GM18517 (cell line): ENCODE results near the gene KRTAP19-8.

Experiments used
- ATAC-seq: cut with Tn5 transposase; IDR thresholded peaks from one replicate; pipeline ENCODE4 v1.9.1; 2021; ENCODE audit warnings: mild to moderate bottlenecking, moderate library complexity; ENCODE audit not compliant: unreplicated experiment

The KRTAP19-8 gene, protein sequence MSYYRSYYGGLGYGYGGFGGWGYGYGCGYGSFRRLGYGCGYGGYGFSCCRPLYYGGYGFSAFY

DNA sequence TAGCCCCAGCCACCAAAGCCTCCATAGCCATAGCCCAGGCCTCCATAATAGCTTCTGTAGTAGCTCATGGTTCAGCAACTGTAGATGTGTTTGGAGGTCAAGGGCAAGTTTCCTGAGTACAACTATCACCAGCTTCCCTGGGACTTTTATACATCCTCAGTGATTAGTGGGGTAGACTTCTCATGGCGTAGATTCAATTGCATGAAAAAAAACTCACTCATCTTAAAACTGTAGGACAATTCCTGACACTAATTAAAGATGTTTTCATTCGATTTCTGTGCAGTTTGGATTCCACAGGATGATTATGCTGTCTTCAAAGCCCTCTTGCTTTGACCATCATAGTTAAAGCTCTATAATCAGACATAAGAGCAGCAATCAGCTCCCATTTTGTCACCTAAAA, at the start of gene KRTAP19-8:
TSS of gene KRTAP19-8 (minus strand) at position 101 of the 400 bp plus-strand sequence. CDS start at position 68, 33 bp downstream.
- no peak for ATAC-seq

DNA sequence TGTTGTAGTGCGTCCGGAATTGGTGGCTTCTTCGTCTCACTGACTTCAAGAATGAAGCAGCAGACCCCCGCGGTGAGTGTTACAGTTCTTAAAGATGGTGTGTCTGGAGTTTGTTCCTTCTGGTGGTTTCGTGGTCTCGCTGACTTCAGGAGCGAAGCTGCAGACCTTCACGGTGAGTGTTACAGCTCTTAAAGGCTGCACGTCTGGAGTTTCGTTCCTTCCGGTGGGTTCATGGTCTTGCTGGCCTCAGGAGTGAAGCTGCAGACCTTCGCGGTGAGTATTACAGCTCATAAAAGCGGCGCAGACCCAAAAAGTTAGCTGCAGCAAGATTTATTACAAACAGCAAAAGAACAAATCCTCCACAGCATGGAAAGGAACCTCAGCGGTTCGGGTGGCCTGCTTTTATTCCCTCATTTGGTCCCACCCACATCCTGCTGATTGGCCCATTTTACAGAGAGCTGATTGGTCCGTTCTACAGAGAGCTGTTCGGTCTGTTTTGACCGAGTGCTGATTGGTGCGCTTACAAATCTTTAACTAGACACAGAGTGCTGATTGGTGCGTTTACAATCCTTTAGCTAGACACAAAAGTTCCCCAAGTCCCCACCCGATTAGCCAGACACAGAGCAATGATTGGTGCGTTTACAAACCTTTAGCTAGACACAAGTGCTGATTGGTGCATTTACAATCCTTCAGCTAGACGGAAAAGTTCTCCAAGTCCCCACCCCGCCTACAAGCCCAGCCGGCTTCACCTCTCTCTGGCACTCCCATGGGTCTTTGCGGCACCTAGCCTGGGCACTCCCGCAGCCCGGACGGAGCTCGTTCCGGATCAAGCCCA, 49.6 kb upstream of the KRTAP19-8 start:
- ATAC-seq = no peak

- no peak for ATAC-seq
These were observed 46.4 kb upstream of the KRTAP19-8 start for GRCh38 chr21:31084689-31085088.

GRCh38 chr21:31078796-31079195, 40.5 kb upstream of the KRTAP19-8 start:
- ATAC-seq = peak; percentile 91

GRCh38 chr21:31078216-31078615, 39.9 kb upstream of the KRTAP19-8 start:
- ATAC-seq = peak; percentile 37

GRCh38 chr21:31075848-31076247, 37.6 kb upstream of the KRTAP19-8 start:
- ATAC-seq = no peak

DNA sequence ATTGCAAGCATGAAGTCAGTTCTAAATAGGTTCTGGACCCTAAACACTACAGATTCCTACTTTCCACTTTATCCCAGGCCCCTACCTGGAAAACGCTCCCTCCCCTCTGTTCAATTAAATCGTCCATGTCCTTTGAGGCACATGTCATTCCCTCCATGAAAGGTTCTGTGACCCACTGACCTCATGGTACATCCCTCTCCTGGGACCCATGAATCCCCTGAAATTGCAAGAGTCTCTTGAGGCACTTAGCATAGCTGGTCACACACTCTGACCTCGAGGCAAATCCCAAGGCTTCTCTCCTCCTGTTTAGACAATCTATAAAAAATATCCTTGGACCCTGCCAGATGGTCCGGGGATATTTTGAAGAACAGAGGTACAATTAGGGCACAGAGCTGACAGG, 34.3 kb upstream of the KRTAP19-8 start:
- ATAC-seq = no peak

DNA sequence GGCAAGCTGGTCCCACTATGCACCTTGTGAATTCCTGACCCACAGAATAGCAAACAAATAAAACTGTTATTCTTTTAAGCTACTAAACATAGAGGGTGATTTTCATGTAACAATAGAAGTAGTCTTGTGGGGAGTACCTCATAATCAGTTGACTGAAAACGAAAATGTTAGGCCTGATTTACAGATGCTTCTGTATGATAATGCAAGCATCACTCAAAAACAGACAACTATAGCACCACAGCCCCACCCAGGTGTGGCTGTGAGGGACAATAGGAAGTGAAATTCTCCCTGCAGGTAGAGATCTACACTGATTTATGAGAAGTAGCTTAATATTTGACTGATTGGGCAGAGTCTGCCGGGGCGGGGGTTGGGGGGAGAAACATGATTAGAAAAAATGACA, 26.5 kb upstream of the KRTAP19-8 start:
- no peak for ATAC-seq

GRCh38 chr21:31052489-31053142, 14.3 kb upstream of the KRTAP19-8 start:
- ATAC-seq = no peak

DNA sequence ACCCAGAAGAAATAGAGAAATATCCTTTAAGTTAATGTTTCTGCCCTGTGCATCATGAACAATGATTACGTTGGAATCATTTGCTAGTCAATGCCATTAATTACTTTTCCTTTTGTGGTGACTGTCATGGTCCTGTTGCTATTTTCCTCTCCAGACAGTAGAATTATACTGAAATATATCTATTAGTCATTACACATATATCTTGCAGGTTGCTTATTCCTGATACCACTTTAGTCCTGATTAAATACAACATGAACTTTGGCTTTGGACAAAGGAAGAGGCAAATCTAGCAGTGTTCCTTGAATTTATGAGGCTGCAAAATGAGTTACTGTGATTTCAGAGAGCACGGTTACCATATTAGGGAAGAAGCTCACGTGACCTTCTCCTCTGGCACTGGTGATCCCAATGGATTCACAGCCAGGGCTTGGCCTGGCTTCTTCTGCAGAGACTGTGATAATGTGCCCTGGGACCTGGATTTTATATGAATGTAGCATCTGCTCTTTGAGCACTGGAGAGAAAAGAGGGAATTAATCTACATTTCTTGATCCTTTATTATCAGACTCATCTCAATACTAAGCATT, 12.4 kb upstream of the KRTAP19-8 start:
- ATAC-seq = no peak

- no peak for ATAC-seq
These were observed 7.6 kb upstream of the KRTAP19-8 start for GRCh38 chr21:31045841-31046240.

DNA sequence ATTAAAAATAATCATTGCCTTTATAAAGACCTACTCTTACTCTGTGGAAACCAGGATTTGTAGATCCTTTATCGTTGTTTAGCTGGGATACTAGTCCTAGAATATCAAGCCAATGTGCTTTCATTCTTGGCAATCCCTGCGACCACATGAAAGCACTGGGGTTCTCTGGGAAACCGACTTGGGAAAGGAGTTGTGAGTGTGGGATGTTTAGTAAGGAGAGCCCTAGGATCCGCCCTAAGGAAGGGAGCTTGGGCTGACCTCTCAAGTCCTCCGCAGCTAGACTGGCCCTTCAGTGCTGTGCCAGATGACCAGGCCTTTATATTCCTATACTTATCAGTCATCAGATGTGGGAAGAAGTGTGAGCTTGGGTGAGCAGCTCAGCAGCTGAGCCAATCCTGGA, 5.2 kb upstream of the KRTAP19-8 start:
- no peak for ATAC-seq

DNA sequence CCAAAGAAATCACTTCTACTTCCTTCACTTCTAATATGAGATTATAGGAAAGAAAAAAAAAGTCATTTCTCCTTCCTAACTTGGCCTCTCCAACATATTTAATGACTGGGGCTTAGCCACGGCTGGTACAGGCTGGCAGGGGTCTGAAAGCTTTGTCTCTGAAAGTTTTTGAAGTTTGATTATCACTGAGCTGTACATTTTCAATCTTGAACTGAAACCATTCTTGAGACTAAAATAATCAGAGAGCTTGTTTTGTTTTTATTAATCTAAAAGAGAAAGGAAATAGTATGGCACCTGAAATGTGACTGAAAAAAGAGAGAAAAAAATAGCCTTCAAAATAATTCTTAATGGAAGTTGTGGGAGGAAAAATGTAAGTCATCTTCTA, 3.8 kb upstream of the KRTAP19-8 start:
- peak; percentile 64 for ATAC-seq

GRCh38 chr21:31041295-31042079, 3.2 kb upstream of the KRTAP19-8 start:
- ATAC-seq = peak; percentile 63

DNA sequence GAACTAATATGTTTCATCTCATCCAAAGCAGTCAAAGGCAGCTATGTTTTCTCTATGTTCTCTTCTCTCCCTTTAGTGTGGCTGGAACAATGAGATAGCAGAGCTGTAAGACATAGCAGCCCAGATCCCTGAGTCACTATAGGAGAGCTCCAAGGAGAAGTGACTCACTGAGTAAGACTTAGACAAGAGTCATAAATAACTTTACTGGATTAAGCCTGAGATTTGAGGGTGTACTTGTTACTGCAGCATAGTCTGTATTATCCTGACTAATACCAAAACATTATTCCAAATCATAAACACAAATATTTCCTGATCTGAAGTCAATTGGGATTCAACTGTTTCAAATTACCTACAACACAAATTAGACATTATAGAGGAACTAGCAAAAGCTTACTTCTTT, 3.9 kb downstream of the KRTAP19-8 start:
- ATAC-seq = no peak

- ATAC-seq = peak; percentile 92
These were observed 7.7 kb downstream of the KRTAP19-8 start for GRCh38 chr21:31030367-31031106.

DNA sequence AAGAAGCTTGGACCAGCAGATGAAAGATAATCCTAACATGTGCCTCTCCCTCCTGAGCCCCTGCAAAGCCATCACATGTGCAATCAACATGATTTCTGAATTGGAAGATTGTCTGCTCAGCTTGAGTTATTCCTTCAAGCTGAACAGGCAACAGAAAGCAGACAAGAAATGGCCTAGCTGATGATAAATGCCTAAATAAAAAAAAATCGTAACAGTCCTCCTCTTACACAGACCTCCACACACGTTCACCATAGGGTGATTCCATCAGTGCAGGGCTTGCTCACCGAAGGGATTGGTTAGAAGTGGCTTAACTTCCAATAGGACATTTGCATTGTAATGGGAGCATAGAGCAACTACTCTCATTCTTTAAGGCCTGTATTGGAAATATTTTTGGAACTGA, 14.6 kb downstream of the KRTAP19-8 start:
- ATAC-seq = no peak

DNA sequence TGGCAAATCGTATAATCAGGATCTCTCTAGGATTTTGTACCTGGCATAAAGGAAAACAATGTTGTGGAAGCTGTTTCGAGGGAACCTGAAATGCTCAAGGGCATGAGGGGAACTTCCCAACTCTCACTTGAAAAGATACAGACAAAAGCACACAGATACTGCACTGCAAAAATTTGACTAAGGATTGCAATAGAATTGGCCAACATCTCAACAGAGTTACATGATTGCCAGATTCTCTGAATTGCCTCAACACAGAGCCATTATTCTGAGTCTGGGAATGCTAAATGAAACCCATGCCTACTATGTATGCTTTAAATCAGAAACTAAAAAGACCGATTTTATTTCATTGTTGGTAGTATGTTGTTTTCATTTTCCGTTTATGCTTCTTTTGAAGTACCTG, 16.0 kb downstream of the KRTAP19-8 start:
- ATAC-seq = no peak

DNA sequence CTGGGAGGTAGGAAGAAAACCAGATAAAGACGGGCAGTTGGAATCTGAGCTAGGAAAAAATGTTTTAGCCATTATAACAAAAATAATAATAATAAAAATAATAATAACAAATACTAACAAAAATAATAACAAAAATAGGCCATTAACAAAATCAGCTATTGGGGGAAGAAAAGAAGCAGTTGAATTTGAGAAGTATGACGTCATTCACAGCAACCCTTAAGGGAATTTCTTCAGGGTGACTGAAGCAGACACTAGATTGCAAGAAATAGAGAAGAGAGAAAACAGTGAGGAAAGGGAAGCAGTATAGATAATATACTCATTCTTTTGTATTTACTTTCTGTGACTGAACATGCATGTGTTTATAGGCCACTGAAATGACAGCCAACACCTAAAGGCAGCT, 20.0 kb downstream of the KRTAP19-8 start:
- ATAC-seq = no peak

DNA sequence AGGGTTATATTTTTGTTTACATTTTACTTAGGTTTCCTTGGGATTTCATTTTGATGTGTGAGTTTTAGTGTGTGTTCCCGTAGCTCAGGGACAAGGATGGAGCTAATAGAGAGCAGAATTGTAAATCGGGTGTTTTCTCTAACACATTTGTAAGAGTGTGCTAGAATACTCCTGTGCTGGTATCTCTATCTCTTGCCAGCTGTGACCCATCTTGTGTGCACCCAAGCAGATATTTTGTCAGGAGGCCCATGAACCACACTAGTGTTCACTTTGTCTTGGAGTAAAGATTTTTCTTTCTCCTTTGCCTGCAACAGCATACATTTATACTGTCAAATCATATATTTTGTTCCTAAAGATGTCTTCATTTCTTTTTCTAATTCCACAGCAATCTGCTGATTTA, 23.4 kb downstream of the KRTAP19-8 start:
- no peak for ATAC-seq
